B cell (primary cell): ENCODE results near the gene PGBD5. TPM values are rescaled to one million over a fixed set of nuclear protein-coding genes. Genes with fewer than 3 reads are reported as not detected.

Experiments used
- ATAC-seq: fragments of 200-7000 bp; cut with Tn5 transposase; one replicate; pipeline ENCODE4 v1.10.0; 2021; ENCODE audit warnings: low read depth, mild to moderate bottlenecking, moderate number of reproducible peaks, moderate library complexity
- CTCF ChIA-PET: fragments of 350-600 bp; sonication (Branson Sonifier 250); formaldehyde crosslinking; loops from one replicate; lab custom pipeline; 2021; ENCODE audit warnings: antibody characterized with exemption, inconsistent platforms; lab: Charles Lee
- POLR2A ChIA-PET: fragments of 350-600 bp; sonication (Branson Sonifier 250); formaldehyde crosslinking; loops from one replicate; lab custom pipeline; 2021; ENCODE audit warnings: antibody characterized with exemption; lab: Charles Lee
- DNase-seq: peaks from one replicate; pipeline ENCODE4 v3.0.0; 2013
- H2AFZ ChIP-seq: 2 replicates; pipeline ENCODE4 v1.6.1; 2012; ENCODE audit warnings: mild to moderate bottlenecking, low read depth, low read length; ENCODE audit not compliant: insufficient read depth, poor library complexity, severe bottlenecking
- H3K27ac ChIP-seq, 2 donors: 1 replicate in 1 of 2; 2 replicates in 1 of 2; pipeline ENCODE4 v1.5.1; 2012 to 2013; ENCODE audit warnings: low read length in 2 of 2, mild to moderate bottlenecking in 2 of 2, moderate library complexity in 1 of 2
- H3K27me3 ChIP-seq, 4 experiments: fragments of 200-600 bp in 1 of 4; sonication (generic) in 1 of 4; replicated peaks in 1 of 4; 1 replicate in 2 of 4; 2 replicates in 2 of 4; pipeline versions ENCODE4 v1.6.1 to v1.7.0; 2013 to 2016; ENCODE audit warnings: low read length in 3 of 4, mild to moderate bottlenecking in 2 of 4, mixed read lengths in 1 of 4, moderate library complexity in 1 of 4; ENCODE audit not compliant: insufficient read depth in 4 of 4, control insufficient read depth in 3 of 4; ENCODE audit errors: control extremely low read depth in 1 of 4
- H3K36me3 ChIP-seq, 2 experiments: replicated peaks in 1 of 2; 1 replicate in 1 of 2; 2 replicates in 1 of 2; pipeline versions ENCODE4 v1.6.1 to v1.7.1; 2013; ENCODE audit warnings: low read length in 1 of 2; ENCODE audit not compliant: insufficient read depth in 2 of 2, control insufficient read depth in 1 of 2; ENCODE audit errors: control extremely low read depth in 1 of 2, extremely low read depth in 1 of 2
- H3K4me1 ChIP-seq, 2 donors: fragments of 200-600 bp in 1 of 2; sonication (generic) in 1 of 2; 1 replicate in 1 of 2; 2 replicates in 1 of 2; pipeline versions ENCODE4 v1.5.1 to v1.6.1; 2013 to 2017; ENCODE audit warnings: low read length in 2 of 2; ENCODE audit not compliant: control insufficient read depth in 2 of 2, insufficient read depth in 2 of 2
- H3K4me2 ChIP-seq: replicated peaks from 2 replicates; pipeline ENCODE3; 2012; ENCODE audit warnings: mild to moderate bottlenecking, low read depth, low read length; ENCODE audit not compliant: poor library complexity, severe bottlenecking
- H3K4me3 ChIP-seq, 5 experiments: fragments of 200-600 bp in 1 of 5; sonication (generic) in 1 of 5; 1 replicate in 3 of 5; 2 replicates in 2 of 5; pipeline versions ENCODE4 v1.5.1 to v1.7.0; 2011 to 2016; ENCODE audit warnings: low read length in 4 of 5, mild to moderate bottlenecking in 4 of 5, low read depth in 2 of 5, control low read depth in 1 of 5, moderate library complexity in 1 of 5; ENCODE audit not compliant: insufficient read depth in 1 of 5; ENCODE audit errors: control extremely low read depth in 1 of 5, extremely low read depth in 1 of 5
- H3K79me2 ChIP-seq: fragments of 200-600 bp; sonication (generic); one replicate; pipeline ENCODE4 v1.6.0; 2016; ENCODE audit warnings: low read length; ENCODE audit not compliant: control insufficient read depth, insufficient read depth
- H3K9ac ChIP-seq: fragments of 200-600 bp; sonication (generic); 2 replicates; pipeline ENCODE4 v1.6.1; 2017; ENCODE audit warnings: mild to moderate bottlenecking, low read length, moderate library complexity
- H3K9me3 ChIP-seq, 3 donors: one replicate each; pipeline versions ENCODE4 v1.6.1 to v1.7.1; 2013; ENCODE audit warnings: low read length in 2 of 3; ENCODE audit not compliant: control insufficient read depth in 2 of 3, insufficient read depth in 1 of 3; ENCODE audit errors: control extremely low read depth in 1 of 3
- H4K20me1 ChIP-seq: 2 replicates; pipeline ENCODE4 v1.6.0; 2012; ENCODE audit warnings: mild to moderate bottlenecking, low read length; ENCODE audit not compliant: insufficient read depth, control insufficient read depth, poor library complexity, severe bottlenecking
- H3K27ac Mint-ChIP-seq: one replicate; pipeline ENCODE4 v1.8.0; 2021; ENCODE audit warnings: mixed read lengths
- H3K27me3 Mint-ChIP-seq: one replicate; pipeline ENCODE4 v1.8.0; 2021; ENCODE audit warnings: mixed read lengths
- H3K4me1 Mint-ChIP-seq: one replicate; pipeline ENCODE4 v1.8.0; 2021; ENCODE audit warnings: mixed read lengths
- H3K4me3 Mint-ChIP-seq: one replicate; pipeline ENCODE4 v1.8.0; 2021; ENCODE audit warnings: mixed read lengths
- H3K9me3 Mint-ChIP-seq: one replicate; pipeline ENCODE4 v1.8.0; 2022; ENCODE audit warnings: mixed read lengths; ENCODE audit not compliant: insufficient read depth
- EZH2 ChIP-seq: IDR thresholded peaks from 2 replicates; pipeline ENCODE4 v1.6.1; 2012; ENCODE audit warnings: borderline replicate concordance, low read depth, mild to moderate bottlenecking, moderate library complexity, low read length; ENCODE audit not compliant: insufficient read depth, poor library complexity, severe bottlenecking
- WGBS: methylation state at CpG from one replicate; pipeline ENCODE4 v1.1.5; 2013; ENCODE audit warnings: missing lambda C conversion rate; ENCODE audit not compliant: insufficient coverage; 5-methylcytosine and 5-hydroxymethylcytosine counted together
- intact Hi-C: fragments of 100-400 bp; cut with micrococcal nuclease; formaldehyde crosslinking; loops from one replicate; pipeline ENCODE4 v1.10.0; 2022
- polyA plus RNA-seq: library from polyadenylated mRNA; depleted of rRNA; stranded (reverse); fragments of >200 nt; gene quantifications from 2 replicates; pipeline ENCODE4 v1.2.3, GENCODE V29; 2012
- total RNA-seq, 2 donors: library from RNA; stranded (reverse); fragments of 120-200 nt in 1 of 2; gene quantifications; 1 replicate in 1 of 2; 2 replicates in 1 of 2; pipeline versions ENCODE4 v1.2.3 to v1.2.4, GENCODE V29; 2013 to 2022
- TF ChIP-seq, protein P1 (sequence below): fragments of 200-600 bp; IDR thresholded peaks from one replicate; pipeline ENCODE4 v1.8.0; 2022; ENCODE audit warnings: antibody characterized with exemption, mild to moderate bottlenecking

Gene PGBD5
- total and polyA plus RNA-seq, 2 donors (not counting 1 experiment from before 2014, with no cell fraction given): 0.07 TPM; not detected in 1

DNA sequence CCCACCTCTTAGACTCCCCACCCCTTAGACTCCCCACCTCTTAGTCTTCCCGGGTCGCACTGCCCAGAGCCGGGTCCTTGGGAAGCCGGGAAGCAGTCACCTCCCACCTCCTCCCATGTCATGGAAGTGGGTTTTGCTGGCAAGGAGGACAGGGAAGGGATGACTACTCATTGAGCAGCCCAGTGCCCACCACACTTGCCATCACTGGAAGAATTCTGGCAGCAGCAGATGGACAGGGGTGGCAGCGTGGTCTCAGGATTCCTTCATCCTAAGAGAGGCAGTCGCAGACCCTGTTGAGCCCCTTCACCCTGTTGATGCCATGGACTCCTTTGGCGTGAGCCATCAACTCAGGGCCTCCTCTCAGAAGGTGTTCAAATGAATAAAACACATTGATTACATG is 140.8 kb downstream of the PGBD5 start:
- peaks cover 0 to 4% (median 0%) of the 10 kb centered on the region in 3 donors for H3K9me3 ChIP-seq
- no peaks in the 10 kb centered on the region for H4K20me1 ChIP-seq
- H3K4me1 ChIP-seq: peaks cover 43 to 46% of the 10 kb centered on the region in 2 donors
- no peak overlapping the region for H3K4me3 ChIP-seq
- H3K4me1 Mint-ChIP-seq: peaks cover 67% of the 10 kb centered on the region
- no peak for DNase-seq
- ATAC-seq: no peak
- no peak for TF ChIP-seq EZH2
- TF ChIP-seq, protein P1, sequence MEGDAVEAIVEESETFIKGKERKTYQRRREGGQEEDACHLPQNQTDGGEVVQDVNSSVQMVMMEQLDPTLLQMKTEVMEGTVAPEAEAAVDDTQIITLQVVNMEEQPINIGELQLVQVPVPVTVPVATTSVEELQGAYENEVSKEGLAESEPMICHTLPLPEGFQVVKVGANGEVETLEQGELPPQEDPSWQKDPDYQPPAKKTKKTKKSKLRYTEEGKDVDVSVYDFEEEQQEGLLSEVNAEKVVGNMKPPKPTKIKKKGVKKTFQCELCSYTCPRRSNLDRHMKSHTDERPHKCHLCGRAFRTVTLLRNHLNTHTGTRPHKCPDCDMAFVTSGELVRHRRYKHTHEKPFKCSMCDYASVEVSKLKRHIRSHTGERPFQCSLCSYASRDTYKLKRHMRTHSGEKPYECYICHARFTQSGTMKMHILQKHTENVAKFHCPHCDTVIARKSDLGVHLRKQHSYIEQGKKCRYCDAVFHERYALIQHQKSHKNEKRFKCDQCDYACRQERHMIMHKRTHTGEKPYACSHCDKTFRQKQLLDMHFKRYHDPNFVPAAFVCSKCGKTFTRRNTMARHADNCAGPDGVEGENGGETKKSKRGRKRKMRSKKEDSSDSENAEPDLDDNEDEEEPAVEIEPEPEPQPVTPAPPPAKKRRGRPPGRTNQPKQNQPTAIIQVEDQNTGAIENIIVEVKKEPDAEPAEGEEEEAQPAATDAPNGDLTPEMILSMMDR: no peak
- intact Hi-C loops: no loop called here
- H3K36me3 ChIP-seq: no peaks in the 10 kb centered on the region
- no peaks in the 10 kb centered on the region for H3K27me3 Mint-ChIP-seq
- no peaks in the 10 kb centered on the region for H3K9me3 Mint-ChIP-seq
- no peak overlapping the region for H3K4me2 ChIP-seq
- no peaks in the 10 kb centered on the region for H3K27me3 ChIP-seq
- H3K79me2 ChIP-seq: no peaks in the 10 kb centered on the region
- ChIA-PET CTCF (no interaction called here), POLR2A (no interaction called here)
- no peak overlapping the region for H2AFZ ChIP-seq
- H3K27ac ChIP-seq: no peak overlapping the region
- no peak overlapping the region for H3K27ac Mint-ChIP-seq
- H3K4me3 Mint-ChIP-seq: no peak overlapping the region
- no CpG with 5 or more reads among the region's 7 CpGs for WGBS
- no peak overlapping the region for H3K9ac ChIP-seq

DNA sequence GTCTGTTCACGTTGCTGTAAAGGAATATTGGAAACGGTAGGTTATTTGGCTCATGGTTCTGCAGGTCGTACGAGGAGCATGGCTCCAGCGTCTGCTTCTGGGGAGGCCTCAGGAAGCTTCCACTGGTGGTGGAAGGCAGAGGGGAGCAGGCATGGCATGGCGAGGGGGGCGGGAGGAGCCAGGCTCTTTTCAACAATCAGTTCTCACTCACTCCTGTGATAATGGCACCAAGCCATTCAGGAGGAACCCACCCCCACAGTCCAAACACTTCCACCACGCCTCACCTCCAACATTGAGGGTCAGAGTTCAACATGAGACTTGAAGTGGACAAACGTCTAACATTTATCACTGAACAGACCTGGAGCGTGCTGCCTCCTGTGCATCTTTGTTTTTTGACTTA is 141.2 kb downstream of the PGBD5 start:
- no peaks in the 10 kb centered on the region for H3K79me2 ChIP-seq
- ChIA-PET POLR2A (no interaction called here), CTCF (no interaction called here)
- H3K4me1 ChIP-seq: peaks cover 43 to 46% of the 10 kb centered on the region in 2 donors
- WGBS: 98% methylated on average over 7 of the region's 10 CpGs
- Mint-ChIP-seq H3K9me3 (no peaks in the 10 kb centered on the region), H3K4me3 (no peak overlapping the region), H3K4me1 (peaks cover 67% of the 10 kb centered on the region), H3K27me3 (no peaks in the 10 kb centered on the region), H3K27ac (no peak overlapping the region)
- no peak overlapping the region for H3K4me2 ChIP-seq
- H3K27me3 ChIP-seq: no peaks in the 10 kb centered on the region
- DNase-seq (no peak), ATAC-seq (no peak)
- H3K4me3 ChIP-seq: no peak overlapping the region
- no peak overlapping the region for H2AFZ ChIP-seq
- H4K20me1 ChIP-seq: no peaks in the 10 kb centered on the region
- no peak overlapping the region for H3K9ac ChIP-seq
- TF ChIP-seq, protein P1: no peak
- no peak for TF ChIP-seq EZH2
- H3K9me3 ChIP-seq: no peaks in the 10 kb centered on the region
- no peak overlapping the region for H3K27ac ChIP-seq
- intact Hi-C loops: no loop called here
- peaks cover 0 to 3% of the 10 kb centered on the region in 2 experiments for H3K36me3 ChIP-seq
